NCI-H1417 (cell line): ENCODE measurements around the gene TAF5.
"Not testable (repeated sequence)": the region's sequence is repeated elsewhere in the genome, so short reads cannot be mapped to it uniquely, and the experiment has no call there.

Source experiments
- DNase-seq, 3 experiments: peaks; one replicate each; lab custom pipeline; 2025; lab: John Stamatoyannopoulos, UW

The TAF5 gene

DNA sequence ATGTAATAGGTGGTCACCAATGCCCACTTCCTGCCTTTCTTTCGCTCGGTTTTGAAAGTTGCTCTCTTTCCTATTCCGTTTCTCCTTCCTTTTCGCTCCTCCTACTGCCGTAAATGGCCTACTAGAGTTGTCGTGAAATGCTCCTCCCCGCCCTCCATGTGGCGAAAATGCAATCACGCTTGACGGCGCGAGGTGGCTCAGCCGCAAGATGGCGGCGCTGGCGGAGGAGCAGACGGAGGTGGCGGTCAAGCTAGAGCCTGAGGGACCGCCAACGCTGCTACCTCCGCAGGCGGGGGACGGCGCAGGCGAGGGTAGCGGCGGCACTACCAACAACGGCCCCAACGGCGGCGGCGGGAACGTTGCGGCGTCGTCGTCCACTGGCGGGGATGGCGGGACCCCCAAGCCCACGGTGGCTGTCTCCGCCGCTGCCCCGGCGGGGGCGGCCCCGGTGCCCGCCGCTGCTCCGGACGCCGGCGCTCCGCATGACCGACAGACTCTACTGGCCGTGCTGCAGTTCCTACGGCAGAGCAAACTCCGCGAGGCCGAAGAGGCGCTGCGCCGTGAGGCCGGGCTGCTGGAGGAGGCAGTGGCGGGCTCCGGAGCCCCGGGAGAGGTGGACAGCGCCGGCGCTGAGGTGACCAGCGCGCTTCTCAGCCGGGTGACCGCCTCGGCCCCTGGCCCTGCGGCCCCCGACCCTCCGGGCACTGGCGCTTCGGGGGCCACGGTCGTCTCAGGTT lies at the start of gene TAF5:
Gene TAF5, plus strand, starts transcription at position 195 of the 737 bp plus-strand sequence. Its CDS starts 14 bp downstream, at position 209.
- DNase-seq: peak; percentile 87 to 94 (median 90)

DNA sequence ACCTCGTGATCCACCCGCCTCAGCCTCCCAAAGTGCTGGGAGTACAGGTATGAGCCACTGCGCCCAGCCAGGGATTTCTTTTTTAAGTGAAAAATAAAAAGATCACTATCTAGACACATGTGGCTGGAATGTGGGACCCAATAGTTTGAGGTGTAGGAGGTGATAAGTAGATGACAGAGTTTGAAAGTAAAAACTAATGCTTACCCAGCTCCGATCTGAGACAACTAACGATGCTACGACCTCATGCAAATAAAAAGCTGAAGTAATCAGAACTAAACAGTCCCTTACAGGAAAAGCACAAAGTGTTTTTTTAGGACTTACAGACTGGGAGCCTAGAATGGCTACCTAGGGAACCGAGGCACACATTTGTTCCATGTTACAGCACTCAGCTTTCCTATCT lies 39.9 kb upstream of the TAF5 start:
- no peak for DNase-seq

DNA sequence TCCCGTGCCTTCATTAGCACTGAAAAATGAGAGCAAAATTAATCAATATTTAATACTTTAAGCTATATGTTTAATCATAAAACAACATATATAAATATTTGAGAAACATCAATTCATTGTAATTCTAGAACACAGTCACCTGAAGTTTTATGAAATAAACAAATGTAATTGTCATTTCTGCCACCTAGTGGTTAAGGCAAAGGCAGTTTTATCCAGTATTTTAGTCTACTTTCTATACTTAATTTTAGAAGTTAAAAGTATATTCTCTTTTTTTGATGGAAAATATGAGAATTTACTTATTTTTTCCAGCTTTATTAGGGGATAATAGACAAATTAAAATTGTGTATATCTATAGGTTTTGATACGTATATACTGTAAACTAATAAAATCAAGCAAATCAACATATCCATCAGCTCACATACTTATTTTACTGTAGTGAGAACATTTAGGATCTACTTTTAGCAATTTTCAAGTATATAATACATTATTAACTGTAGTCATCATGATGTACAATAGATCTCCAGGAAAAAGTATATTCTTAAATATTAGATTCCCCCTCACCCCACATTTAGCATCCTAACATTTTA lies 33.7 kb upstream of the TAF5 start:
- DNase-seq: peak in 2 of 3 experiments; percentile 8 to 27

DNA sequence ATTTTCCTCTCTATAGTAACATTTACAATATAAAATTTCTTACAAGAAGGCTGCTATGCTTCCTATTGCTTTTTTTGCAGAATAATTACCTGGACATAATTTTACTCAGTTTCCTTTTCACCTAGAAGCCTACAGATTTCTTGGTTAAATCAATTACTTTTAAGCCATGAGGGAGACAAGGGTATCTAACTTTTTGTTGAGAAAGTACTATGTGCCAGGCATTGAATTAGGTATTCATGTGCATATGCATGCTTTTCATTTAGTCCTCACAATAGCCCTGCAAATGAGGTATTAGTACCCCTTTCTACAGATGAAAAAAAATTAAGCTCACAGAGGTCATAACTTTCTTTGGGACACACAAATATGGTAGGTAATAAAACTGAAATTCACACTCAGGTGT lies 33.2 kb upstream of the TAF5 start:
- DNase-seq: no peak

DNA sequence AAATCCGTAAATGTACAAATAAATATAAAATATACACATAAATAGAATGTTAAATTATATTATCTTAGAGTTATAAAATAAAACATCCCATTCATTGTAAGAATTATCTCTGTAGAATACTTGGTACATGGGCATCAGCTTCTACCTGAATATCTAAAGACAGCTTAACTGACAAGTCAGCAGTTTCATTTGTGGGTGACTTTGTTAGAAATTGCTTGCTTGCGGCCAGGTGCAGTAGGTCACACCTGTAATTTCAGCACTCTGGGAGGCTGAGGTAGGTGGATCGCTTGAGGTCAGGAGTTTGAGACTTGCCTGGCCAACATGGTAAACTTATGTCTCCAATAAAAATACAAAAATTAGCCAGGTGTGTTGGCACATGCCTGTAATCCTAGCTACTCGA lies 31.4 kb upstream of the TAF5 start:
- no peak for DNase-seq

DNA sequence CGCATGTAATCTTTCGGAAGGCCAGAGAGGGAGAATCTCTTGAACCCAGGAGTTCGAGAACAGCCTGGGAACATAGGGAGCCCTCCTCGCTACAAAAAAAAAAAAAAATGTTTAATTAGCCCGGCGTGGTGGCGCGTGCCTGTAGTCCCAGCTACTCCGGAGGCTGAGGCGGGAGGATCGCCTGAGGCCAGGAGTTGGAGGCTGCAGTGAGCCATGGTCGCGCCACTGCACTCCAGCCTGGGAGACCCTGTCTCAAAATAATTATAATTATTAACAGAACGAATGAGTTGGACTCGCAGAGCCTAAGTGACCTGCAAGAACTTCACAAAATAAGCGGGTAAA lies 17.6 kb upstream of the TAF5 start:
- no peak for DNase-seq

DNA sequence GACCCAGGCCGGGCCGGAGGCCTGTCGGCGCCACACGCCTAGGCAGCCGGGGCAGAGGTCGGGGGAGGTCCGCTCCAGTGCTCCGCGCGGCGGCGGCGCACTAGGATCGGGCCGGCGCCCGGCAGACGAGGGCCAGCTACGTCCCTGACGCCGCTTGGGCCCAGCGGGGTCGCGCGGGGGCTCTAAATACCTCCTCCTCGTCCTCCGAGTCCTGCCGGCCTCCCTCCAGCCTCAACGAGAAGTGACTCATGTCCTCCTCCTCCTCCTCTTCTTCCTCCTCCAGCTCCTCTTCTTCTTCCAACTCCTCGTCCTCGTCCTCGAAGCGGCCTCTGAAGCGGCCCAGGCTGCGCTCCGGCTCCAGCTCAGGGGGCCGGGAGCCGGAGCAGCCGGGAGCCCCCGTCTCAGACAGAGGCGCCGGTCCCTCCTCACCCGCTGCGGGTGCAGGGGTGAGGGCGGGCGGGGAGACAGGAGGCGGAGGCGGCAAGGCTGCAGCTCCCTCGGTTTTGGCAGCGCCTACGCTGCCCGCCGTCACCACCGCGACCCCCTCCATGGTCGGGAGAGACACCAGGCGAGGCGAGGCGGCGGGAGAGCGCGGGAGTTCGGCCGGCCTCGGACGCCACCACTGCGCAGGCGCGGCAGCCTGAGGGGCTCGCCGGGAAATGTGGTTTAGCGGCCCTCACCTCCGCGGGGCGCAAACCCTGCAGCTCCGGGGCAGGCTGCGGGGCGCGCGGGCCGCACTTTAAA lies 17.1 kb upstream of the TAF5 start, which contains the start of gene PCGF6:
Gene PCGF6, minus strand, starts transcription at position 624 of the 744 bp plus-strand sequence. Its CDS starts 74 bp downstream, at position 550.
- DNase-seq: peak; percentile 73 to 90 (median 86)

DNA sequence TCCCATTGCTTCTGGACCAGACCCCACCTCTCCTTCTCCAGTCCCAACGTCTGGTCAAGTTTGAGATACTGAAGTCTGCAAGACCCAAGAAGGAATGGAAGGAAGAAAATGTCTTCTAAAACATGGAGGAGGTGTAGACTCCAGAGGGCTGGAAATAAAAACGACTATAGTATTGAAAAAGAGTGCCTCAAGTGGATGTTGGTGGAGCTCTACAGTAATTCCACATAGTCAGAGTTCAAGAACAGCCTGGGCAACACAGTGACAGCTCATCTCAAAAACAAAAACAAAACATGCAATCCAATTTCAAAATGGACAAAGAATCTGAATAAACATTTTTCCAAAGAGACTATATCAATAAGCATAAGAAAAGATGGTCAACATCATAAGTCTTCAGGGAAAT lies 14.5 kb upstream of the TAF5 start:
- no peak for DNase-seq

DNA sequence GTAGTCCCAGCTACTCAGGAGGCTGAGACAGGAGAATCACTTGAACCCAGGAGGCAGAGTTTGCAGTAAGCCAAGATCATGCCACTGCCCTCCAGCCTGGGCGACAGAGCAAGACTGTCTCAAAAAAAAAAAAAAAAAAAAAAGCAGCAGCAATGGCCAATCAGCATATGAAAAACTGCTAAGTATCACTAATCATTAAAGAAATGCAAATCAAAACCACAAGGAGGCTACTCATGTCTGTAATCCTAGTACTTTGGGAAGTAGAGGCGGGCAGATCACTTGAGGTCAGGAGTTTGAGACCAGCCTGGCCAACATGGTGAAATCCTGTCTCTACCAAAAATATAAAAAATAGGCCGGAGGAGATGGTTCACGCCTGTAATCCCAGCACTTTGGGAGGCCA lies 13.2 kb upstream of the TAF5 start:
- DNase-seq: not testable (repeated sequence)

DNA sequence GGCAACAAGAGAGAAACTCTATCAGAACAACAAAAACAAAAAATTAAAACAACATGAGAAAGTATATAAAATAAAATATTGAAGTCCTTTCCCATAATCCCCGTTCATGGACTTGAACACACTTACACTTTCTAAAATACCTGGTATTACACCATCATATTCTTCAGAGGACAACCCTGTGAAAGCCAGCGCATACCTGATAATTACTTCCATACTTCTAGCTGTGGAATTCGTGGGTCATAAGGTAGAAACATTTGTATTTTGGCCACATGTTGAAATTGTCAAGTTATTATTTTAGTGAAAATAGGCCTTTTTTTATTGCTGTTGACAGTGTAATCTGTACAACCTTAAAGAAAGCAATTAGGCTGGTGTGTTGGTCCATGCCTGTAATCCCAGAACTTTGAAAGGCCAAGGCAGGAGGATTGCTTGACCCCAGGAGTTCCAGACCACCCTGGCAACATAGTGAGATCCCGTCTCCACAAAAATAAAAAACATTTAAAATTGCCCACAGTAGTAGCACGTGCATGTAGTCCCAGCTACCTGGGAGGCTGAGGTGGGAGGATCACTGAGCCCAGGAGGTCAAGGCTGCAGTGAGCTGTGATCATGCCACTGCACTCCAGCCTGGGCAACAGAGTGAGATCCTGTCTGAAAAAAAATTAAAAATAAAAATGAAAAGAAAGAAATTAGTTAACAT lies 11.7 kb upstream of the TAF5 start:
- no peak for DNase-seq

DNA sequence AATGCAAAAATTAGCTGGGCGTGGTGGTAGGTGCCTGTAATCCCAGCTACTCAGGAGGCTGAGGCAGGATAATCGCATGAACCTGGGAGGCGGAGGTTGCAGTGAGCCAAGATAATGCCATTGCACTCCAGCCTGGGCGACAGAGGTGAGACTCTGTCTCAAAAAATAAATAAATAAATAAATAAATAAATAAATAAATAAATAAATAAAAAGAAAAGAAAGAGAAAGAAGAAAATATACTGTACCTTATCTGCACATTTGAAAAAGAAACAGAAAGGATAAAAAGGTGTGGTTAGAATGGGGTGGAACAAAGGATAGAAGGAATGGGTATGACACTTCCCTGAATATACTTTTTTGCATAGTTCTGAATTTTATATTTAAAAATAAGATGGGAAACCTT lies 8.3 kb upstream of the TAF5 start:
- DNase-seq: not testable (repeated sequence)

DNA sequence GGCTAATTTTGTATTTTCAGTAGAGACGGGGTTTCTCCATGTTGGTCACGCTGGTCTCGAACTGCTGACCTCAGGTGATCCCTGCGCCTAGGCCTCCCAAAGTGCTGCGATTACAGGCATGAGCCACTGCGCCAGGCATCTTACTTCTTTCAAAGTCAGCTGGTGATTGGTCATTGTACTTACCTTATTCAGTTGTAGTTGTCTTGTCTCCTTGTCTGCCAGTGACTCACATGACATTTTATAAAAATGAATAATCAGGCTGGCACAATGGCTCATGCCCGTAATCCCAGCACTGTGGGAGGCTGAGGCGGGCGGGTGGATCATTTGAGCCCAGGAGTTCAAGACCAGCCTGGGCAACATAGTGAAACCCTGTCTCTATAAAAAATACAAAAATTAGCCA lies 7.0 kb upstream of the TAF5 start:
- not testable (repeated sequence) for DNase-seq

DNA sequence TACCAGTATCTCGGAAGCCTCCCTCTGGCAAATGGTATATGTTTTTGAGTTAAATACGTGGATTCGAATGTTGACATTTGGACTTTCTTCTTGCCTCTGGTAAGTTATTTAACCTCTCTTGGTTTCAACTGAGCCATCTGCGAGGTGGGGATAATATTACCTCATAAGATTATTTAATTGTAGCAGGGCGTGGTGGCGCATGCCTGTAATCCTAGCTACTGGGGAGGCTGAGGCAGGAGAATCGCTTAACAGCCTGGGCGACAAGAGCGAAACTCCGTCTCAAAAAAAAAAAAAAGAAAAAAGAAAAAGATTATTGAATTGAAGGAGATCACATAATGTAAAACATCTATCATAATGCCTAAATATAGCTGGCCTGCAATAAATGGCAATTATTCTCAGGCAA lies 396 bp upstream of the TAF5 start:
- peak in 1 of 3 experiments; percentile 15 for DNase-seq

DNA sequence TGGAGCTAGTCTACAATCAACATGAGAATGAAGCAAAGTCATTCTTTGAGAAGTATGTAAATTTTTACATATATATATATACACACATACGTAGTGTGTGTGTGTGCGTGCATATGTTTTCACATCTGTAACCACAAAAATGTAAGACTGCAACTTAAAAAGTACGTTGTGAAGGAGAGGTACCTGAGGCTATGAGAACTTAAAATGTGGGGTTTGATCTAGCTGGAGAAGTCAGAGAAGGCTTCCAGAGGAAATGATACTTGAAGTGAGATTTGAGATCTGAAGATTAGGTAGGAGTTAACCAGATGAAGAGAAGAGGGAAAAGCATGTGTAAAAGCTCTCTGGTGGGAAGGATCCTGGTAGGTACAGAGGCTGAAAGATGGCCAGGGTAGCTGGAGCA lies 5.8 kb downstream of the TAF5 start:
- no peak for DNase-seq

DNA sequence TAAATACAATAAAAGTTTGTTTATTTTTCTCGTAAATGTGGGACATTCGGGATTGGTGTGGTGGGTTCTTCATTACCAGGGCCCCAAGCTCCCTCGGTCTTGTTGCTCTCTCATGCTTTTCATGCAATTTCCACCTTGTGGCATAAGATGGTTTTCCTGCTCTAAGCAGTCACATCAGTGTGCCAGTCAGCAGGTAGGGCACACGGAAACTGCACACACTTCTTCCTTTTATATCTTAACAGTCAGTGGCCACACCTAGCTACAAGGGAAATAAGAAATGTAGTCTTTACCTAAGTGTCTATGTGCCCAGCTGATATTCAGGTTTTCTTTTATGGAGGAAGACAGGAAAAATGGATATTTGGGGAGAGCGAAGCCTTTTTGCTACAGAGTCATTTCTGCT lies 6.5 kb downstream of the TAF5 start:
- DNase-seq: no peak

DNA sequence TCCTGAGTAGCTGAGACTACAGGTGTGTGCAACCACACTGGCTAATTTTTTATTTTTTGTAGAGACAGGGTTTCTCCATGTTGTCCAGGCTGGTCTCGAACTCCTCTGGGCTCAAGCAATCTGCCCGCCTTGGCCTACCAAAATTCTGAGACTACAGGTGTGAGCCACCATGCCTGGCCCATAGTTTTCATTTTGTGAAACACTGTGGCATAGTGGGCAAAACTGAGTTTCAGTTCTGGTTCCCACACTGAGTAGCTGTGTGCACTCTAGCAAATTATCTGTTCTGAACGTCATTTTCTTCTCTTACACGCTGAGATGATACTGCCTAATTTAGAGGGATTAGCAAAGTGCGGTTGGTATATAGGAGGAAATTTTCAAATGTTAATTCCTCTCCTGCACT lies 15.0 kb downstream of the TAF5 start:
- no peak for DNase-seq

DNA sequence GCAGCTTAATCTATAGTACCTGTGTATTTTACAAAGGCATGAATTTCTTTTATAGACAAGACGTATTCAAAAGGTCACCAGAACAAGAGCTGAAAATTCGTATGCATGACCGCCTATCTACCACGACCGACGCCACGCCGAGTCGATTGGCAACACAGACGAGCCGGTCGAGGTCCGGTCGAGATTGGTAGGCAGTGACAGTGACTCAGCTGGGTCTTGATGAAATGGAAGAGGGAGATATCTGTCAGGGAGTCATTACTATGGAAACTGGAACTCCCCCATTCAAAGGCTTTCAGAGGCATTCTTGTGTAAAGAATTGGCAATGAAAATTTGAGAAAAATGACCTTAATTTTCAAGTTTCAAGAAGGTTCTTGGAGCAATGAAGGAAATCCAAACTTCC lies 26.4 kb downstream of the TAF5 start:
- no peak for DNase-seq

DNA sequence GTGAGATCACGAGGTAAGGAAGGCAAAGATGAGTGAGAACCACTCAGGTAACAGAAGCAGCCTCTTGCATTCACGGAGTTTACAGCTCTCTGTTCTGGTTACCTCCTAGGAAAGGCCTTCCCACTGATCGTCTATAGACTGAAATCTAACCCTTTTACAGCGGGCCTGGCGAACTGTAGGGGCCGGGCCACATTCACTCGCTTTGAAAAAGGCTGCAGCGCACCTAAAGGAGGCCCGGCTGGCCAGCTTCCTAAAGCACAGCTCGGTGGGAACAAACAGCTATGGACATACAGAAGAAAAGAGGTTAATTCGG lies 27.9 kb downstream of the TAF5 start:
- peak in 2 of 3 experiments; percentile 24 to 49 for DNase-seq

DNA sequence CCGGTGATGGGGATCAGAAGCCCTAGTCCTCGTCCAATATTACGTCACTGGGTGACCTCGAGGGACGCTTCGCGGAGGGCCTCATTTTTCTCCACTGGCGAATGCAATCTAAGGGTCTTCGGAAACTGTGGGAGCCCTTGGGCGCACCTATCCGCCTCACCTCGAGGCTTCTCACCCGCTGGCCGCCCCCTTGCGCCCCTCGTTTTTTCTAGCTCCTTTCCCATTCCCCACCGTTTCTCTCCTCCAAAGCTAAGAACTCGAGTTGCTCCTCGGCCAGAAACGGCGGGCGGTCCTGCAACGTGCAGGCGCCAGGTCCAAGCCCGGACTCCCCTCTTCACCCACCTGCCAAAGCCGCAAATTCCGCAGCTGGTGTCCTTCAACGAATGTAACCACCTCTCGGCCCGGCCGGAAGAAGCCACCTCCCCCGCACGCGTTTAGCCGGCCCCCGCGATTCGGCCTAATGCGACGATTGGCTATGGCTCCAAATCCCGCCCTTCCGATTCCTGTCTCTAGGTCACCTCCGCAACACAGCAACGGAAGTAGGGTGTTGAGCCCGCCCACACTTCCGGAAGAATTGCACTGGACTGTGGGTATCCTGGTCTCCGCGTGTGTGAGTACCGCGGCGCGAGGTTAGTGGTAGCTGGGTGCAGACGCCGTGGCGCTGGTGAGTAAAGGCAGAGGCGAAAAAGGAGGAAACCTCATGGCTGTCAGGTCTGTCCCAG lies 28.5 kb downstream of the TAF5 start, which contains the start of the genes ATP5MK and PDCD11:
Gene ATP5MK, minus strand, starts transcription at position 409 of the 722 bp plus-strand sequence. CDS start 4,018 bp downstream, outside the sequence.
Gene PDCD11, plus strand, starts transcription at position 560 of the 722 bp plus-strand sequence. CDS start 1,801 bp downstream, outside the sequence.
- DNase-seq: peak; percentile 90 to 96 (median 93)

DNA sequence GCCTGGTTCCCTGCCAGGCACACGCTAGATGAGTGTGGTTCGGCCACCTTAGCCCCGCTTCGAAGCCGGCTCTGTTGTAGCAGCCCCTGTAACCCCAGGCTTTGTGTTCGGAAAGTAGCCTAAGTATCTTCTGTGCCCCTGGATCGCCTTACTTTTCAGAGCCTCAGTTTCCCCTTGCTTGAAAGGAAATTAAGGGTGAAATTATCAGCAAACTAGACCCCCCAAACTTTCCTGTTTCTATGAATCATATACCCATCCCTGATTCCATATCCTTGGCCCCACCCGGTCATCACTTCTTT lies 29.0 kb downstream of the TAF5 start:
- DNase-seq: no peak

DNA sequence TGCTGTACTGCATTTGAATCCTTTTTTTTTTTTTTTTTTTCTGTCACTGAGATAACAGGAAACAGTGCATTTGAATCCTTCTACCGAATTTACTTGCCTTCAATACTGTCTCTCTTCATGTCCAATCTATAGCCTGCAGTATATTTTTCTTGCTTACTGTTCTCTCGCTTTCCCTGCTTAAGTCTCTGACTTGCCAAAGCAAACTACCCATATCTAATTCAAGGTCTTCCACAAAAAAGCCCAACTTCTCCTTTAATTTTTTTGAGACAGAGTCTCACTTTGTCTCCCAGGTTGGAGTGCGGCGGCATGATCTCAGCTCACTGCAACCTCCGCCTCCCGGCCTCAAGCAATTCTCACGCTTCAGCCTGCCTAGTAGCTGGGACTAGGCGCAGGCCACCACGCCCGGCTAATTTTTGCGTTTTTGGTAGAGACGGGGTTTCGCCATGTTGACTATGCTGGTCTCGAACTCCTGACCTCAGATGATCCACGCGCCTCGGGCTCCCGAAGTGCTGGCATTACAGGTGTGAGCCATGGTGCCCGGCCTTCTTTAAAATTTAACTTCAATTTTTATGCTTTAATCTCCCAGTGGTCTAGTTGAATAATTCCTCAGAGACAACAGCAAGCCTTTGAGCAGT lies 29.5 kb downstream of the TAF5 start:
- DNase-seq: no peak
